CD4-positive, CD25-positive, alpha-beta regulatory T cell (primary cell): ENCODE data around the gene FOXB1. TPM values are rescaled to one million over a fixed set of nuclear protein-coding genes. Genes with fewer than 3 reads are reported as not detected.

Source experiments
- ATAC-seq, 2 donors: fragments of 150-1000 bp; cut with Tn5 transposase; one replicate each; pipeline ENCODE4 v1.10.0; 2021; ENCODE audit warnings: low read depth in 2 of 2, moderate number of reproducible peaks in 2 of 2, moderate library complexity in 1 of 2
- DNase-seq, 3 donors: peaks; one replicate each; pipeline versions ENCODE4 v3.0.0 to v3.0.0-alpha.2; 2012 to 2022; ENCODE audit warnings: mixed read lengths in 1 of 3
- H3K27ac ChIP-seq: one replicate; pipeline ENCODE4 v1.7.0; 2013; ENCODE audit warnings: mild to moderate bottlenecking, low read length; ENCODE audit not compliant: insufficient read depth, poor library complexity, severe bottlenecking
- H3K27me3 ChIP-seq: one replicate; pipeline ENCODE4 v1.7.0; 2013; ENCODE audit warnings: low read length; ENCODE audit not compliant: control insufficient read depth, insufficient read depth
- H3K36me3 ChIP-seq: one replicate; pipeline ENCODE4 v1.7.0; 2013; ENCODE audit warnings: mild to moderate bottlenecking, low read length, moderate library complexity; ENCODE audit not compliant: control insufficient read depth, insufficient read depth
- H3K4me1 ChIP-seq: 2 replicates; pipeline ENCODE4 v1.7.0; 2013; ENCODE audit warnings: mild to moderate bottlenecking, low read length; ENCODE audit not compliant: insufficient read depth, control insufficient read depth, poor library complexity, severe bottlenecking
- H3K4me3 ChIP-seq: one replicate; pipeline ENCODE4 v1.7.0; 2013; ENCODE audit warnings: low read depth, mild to moderate bottlenecking, low read length, moderate library complexity
- H3K9me3 ChIP-seq, 2 experiments: 1 replicate in 1 of 2; 2 replicates in 1 of 2; pipeline ENCODE4 v1.7.0; 2013; ENCODE audit warnings: low read length in 2 of 2, mild to moderate bottlenecking in 1 of 2, moderate library complexity in 1 of 2; ENCODE audit not compliant: control insufficient read depth in 2 of 2
- H3K27ac Mint-ChIP-seq, 3 donors: one replicate each; pipeline ENCODE4 v1.8.0; 2020 to 2022; ENCODE audit warnings: mild to moderate bottlenecking in 3 of 3, mixed read lengths in 3 of 3, moderate library complexity in 2 of 3
- H3K27me3 Mint-ChIP-seq: one replicate; pipeline ENCODE4 v1.8.0; 2022; ENCODE audit warnings: mild to moderate bottlenecking, mixed read lengths
- H3K36me3 Mint-ChIP-seq: one replicate; pipeline ENCODE4 v1.8.0; 2020; ENCODE audit warnings: mixed read lengths
- H3K4me1 Mint-ChIP-seq, 4 donors: one replicate each; pipeline ENCODE4 v1.8.0; 2020 to 2022; ENCODE audit warnings: mixed read lengths in 4 of 4, mild to moderate bottlenecking in 1 of 4
- H3K4me3 Mint-ChIP-seq, 4 donors: one replicate each; pipeline ENCODE4 v1.8.0; 2020 to 2022; ENCODE audit warnings: mild to moderate bottlenecking in 4 of 4, mixed read lengths in 4 of 4, moderate library complexity in 3 of 4
- H3K9me3 Mint-ChIP-seq, 7 donors: one replicate each; pipeline ENCODE4 v1.8.0; 2020 to 2022; ENCODE audit warnings: mixed read lengths in 7 of 7, mild to moderate bottlenecking in 3 of 7, moderate library complexity in 2 of 7
- polyA plus RNA-seq, 4 donors: library from polyadenylated mRNA; unstranded; fragments of 300-500 nt; fragmentation: Illumina TruSeq; gene quantifications; one replicate each; pipeline ENCODE4 v1.2.3, GENCODE V29; 2021
- total RNA-seq: library from RNA; stranded (reverse); gene quantifications from one replicate; pipeline ENCODE4 v1.2.3, GENCODE V29; 2022

Gene FOXB1
- total and polyA plus RNA-seq, 5 donors from 2014 or later = 0.46 to 4.0 (median 1.2) TPM

- DNase-seq = no peak
- Histone ChIP-seq H3K27ac (no peak overlapping the region), H3K36me3 (no peaks in the 10 kb centered on the region), H3K9me3 (peaks cover 0 to 7% of the 10 kb centered on the region in 2 experiments), H3K27me3 (no peaks in the 10 kb centered on the region), H3K4me1 (no peaks in the 10 kb centered on the region), H3K4me3 (no peak overlapping the region)
- H3K9me3 Mint-ChIP-seq = peaks cover 0 to 8% (median 4%) of the 10 kb centered on the region in 7 donors
- peaks cover 18% of the 10 kb centered on the region for H3K27me3 Mint-ChIP-seq
- H3K36me3 Mint-ChIP-seq = no peaks in the 10 kb centered on the region
- no peak overlapping the region for H3K27ac Mint-ChIP-seq
- peaks cover 0 to 7% (median 0%) of the 10 kb centered on the region in 4 donors for H3K4me1 Mint-ChIP-seq
- no peak overlapping the region for H3K4me3 Mint-ChIP-seq
- no peak for ATAC-seq
Measured at GRCh38 chr15:59968314-59968713, 35.8 kb upstream of the FOXB1 start.

- Mint-ChIP-seq H3K9me3 (peaks cover 0 to 4% (median 0%) of the 10 kb centered on the region in 7 donors), H3K27ac (peak overlapping the region in 1 of 3 donors; percentile 26), H3K4me1 (peaks cover 7 to 32% (median 27%) of the 10 kb centered on the region in 4 donors), H3K36me3 (no peaks in the 10 kb centered on the region), H3K27me3 (peaks cover 18% of the 10 kb centered on the region), H3K4me3 (no peak overlapping the region)
- H3K4me3 ChIP-seq = no peak overlapping the region
- peaks cover 0 to 3% of the 10 kb centered on the region in 2 experiments for H3K9me3 ChIP-seq
- no peaks in the 10 kb centered on the region for H3K27me3 ChIP-seq
- H3K36me3 ChIP-seq = no peaks in the 10 kb centered on the region
- peaks cover 20% of the 10 kb centered on the region for H3K4me1 ChIP-seq
- H3K27ac ChIP-seq = no peak overlapping the region
- DNase-seq (no peak), ATAC-seq (no peak)
Measured at GRCh38 chr15:59972241-59972640, 31.9 kb upstream of the FOXB1 start.

GRCh38 chr15:59976480-59977271 lies 27.4 kb upstream of the FOXB1 start:
- Mint-ChIP-seq H3K27ac (peak overlapping the region; percentile 57 to 74 (median 67)), H3K27me3 (no peaks in the 10 kb centered on the region), H3K36me3 (no peaks in the 10 kb centered on the region), H3K4me1 (peaks cover 10 to 39% (median 35%) of the 10 kb centered on the region in 4 donors), H3K9me3 (peaks cover 0 to 10% (median 1%) of the 10 kb centered on the region in 7 donors), H3K4me3 (peak overlapping the region; percentile 17 to 87 (median 64))
- Histone ChIP-seq H3K27ac (peak overlapping the region; percentile 14), H3K4me1 (peaks cover 24% of the 10 kb centered on the region), H3K27me3 (peaks cover 4% of the 10 kb centered on the region), H3K9me3 (peaks cover 5 to 8% of the 10 kb centered on the region in 2 experiments), H3K4me3 (peak overlapping the region; percentile 54), H3K36me3 (no peaks in the 10 kb centered on the region)
- ATAC-seq = peak; percentile 98 to 99
- peak; percentile 33 to 94 (median 86) for DNase-seq

- no peak for ATAC-seq
- DNase-seq = no peak
- Histone ChIP-seq H3K4me3 (no peak overlapping the region), H3K4me1 (peaks cover 30% of the 10 kb centered on the region), H3K27me3 (peaks cover 65% of the 10 kb centered on the region), H3K9me3 (peaks cover 0 to 6% of the 10 kb centered on the region in 2 experiments), H3K27ac (no peak overlapping the region), H3K36me3 (no peaks in the 10 kb centered on the region)
- H3K36me3 Mint-ChIP-seq = no peaks in the 10 kb centered on the region
- H3K4me1 Mint-ChIP-seq = peaks cover 6 to 30% (median 18%) of the 10 kb centered on the region in 4 donors
- no peak overlapping the region for H3K27ac Mint-ChIP-seq
- peaks cover 0 to 5% (median 0%) of the 10 kb centered on the region in 7 donors for H3K9me3 Mint-ChIP-seq
- H3K4me3 Mint-ChIP-seq = no peak overlapping the region
- peaks cover 80% of the 10 kb centered on the region for H3K27me3 Mint-ChIP-seq
Measured at GRCh38 chr15:59991834-59992233, 12.3 kb upstream of the FOXB1 start.

- Histone ChIP-seq H3K4me3 (no peak overlapping the region), H3K27me3 (peaks cover 75% of the 10 kb centered on the region), H3K4me1 (peaks cover 36% of the 10 kb centered on the region), H3K9me3 (peaks cover 0 to 6% of the 10 kb centered on the region in 2 experiments), H3K36me3 (no peaks in the 10 kb centered on the region), H3K27ac (no peak overlapping the region)
- peaks cover 8 to 37% (median 27%) of the 10 kb centered on the region in 4 donors for H3K4me1 Mint-ChIP-seq
- no peak for DNase-seq
- ATAC-seq = no peak
- H3K27ac Mint-ChIP-seq = no peak overlapping the region
- peaks cover 86% of the 10 kb centered on the region for H3K27me3 Mint-ChIP-seq
- H3K4me3 Mint-ChIP-seq = no peak overlapping the region
- no peaks in the 10 kb centered on the region for H3K36me3 Mint-ChIP-seq
- peaks cover 0 to 5% (median 0%) of the 10 kb centered on the region in 7 donors for H3K9me3 Mint-ChIP-seq
Measured at GRCh38 chr15:59993041-59993750, 10.9 kb upstream of the FOXB1 start.

GRCh38 chr15:59993950-59994401 lies 10.1 kb upstream of the FOXB1 start:
- peak in 1 of 3 donors; percentile 9 for DNase-seq
- Mint-ChIP-seq H3K4me3 (peak overlapping the region in 1 of 4 donors; percentile 68), H3K27ac (peak overlapping the region in 1 of 3 donors; percentile 38)

GRCh38 chr15:59994526-59994887 lies 9.6 kb upstream of the FOXB1 start:
- H3K27ac ChIP-seq = no peak overlapping the region
- H3K9me3 Mint-ChIP-seq = peaks cover 0 to 10% (median 0%) of the 10 kb centered on the region in 7 donors
- peaks cover 0 to 6% of the 10 kb centered on the region in 2 experiments for H3K9me3 ChIP-seq
- H3K4me3 ChIP-seq = no peak overlapping the region
- H3K4me3 Mint-ChIP-seq = peak overlapping the region; percentile 48 to 74 (median 58)
- peaks cover 83% of the 10 kb centered on the region for H3K27me3 ChIP-seq
- peak overlapping the region in 1 of 3 donors; percentile 1 for H3K27ac Mint-ChIP-seq
- H3K4me1 Mint-ChIP-seq = peaks cover 14 to 49% (median 30%) of the 10 kb centered on the region in 4 donors
- H3K27me3 Mint-ChIP-seq = peaks cover 94% of the 10 kb centered on the region
- ATAC-seq (no peak), DNase-seq (no peak)
- H3K36me3 Mint-ChIP-seq = no peaks in the 10 kb centered on the region
- H3K4me1 ChIP-seq = peaks cover 41% of the 10 kb centered on the region
- H3K36me3 ChIP-seq = no peaks in the 10 kb centered on the region

More at GRCh38 chr15:59993950-59994401, 10.1 kb upstream of the FOXB1 start:
- H3K9me3 ChIP-seq = peaks cover 0 to 6% of the 10 kb centered on the region in 2 experiments
- H3K4me3 ChIP-seq = no peak overlapping the region
- Mint-ChIP-seq H3K4me1 (peaks cover 14 to 44% (median 28%) of the 10 kb centered on the region in 4 donors), H3K9me3 (peaks cover 0 to 8% (median 0%) of the 10 kb centered on the region in 7 donors), H3K27me3 (peaks cover 91% of the 10 kb centered on the region), H3K36me3 (no peaks in the 10 kb centered on the region)
- no peak for ATAC-seq
- H3K27me3 ChIP-seq = peaks cover 78% of the 10 kb centered on the region
- no peaks in the 10 kb centered on the region for H3K36me3 ChIP-seq
- H3K4me1 ChIP-seq = peaks cover 36% of the 10 kb centered on the region
- H3K27ac ChIP-seq = no peak overlapping the region
